T-helper 17 cell (primary cell): ENCODE measurements around the gene INIP. TPM values are rescaled to one million over a fixed set of nuclear protein-coding genes. Genes with fewer than 3 reads are reported as not detected.
"Not testable (repeated sequence)": the region's sequence is repeated elsewhere in the genome, so short reads cannot be mapped to it uniquely, and the experiment has no call there.

Experiments used
- ATAC-seq: fragments of 150-1000 bp; cut with Tn5 transposase; 2 replicates; pipeline ENCODE4 v1.10.0; 2021; ENCODE audit warnings: mild to moderate bottlenecking, moderate library complexity
- DNase-seq, 3 donors: peaks; one replicate each; pipeline versions ENCODE4 v3.0.0 to v3.0.0-alpha.2; 2020 to 2021
- H3K9me3 ChIP-seq: one replicate; pipeline ENCODE4 v1.7.0; 2013; ENCODE audit warnings: low read length, mild to moderate bottlenecking; ENCODE audit not compliant: control insufficient read depth, poor library complexity, severe bottlenecking
- H3K27ac Mint-ChIP-seq: one replicate; pipeline ENCODE4 v1.8.0; 2022; ENCODE audit warnings: mild to moderate bottlenecking, moderate library complexity, mixed read lengths
- H3K27me3 Mint-ChIP-seq: one replicate; pipeline ENCODE4 v1.8.0; 2022; ENCODE audit warnings: mixed read lengths
- H3K36me3 Mint-ChIP-seq: one replicate; pipeline ENCODE4 v1.8.0; 2022; ENCODE audit warnings: low read depth, mixed read lengths
- H3K4me1 Mint-ChIP-seq: one replicate; pipeline ENCODE4 v1.8.0; 2022; ENCODE audit warnings: mild to moderate bottlenecking, mixed read lengths
- H3K4me3 Mint-ChIP-seq: one replicate; pipeline ENCODE4 v1.8.0; 2022; ENCODE audit warnings: mild to moderate bottlenecking, moderate library complexity, mixed read lengths
- total RNA-seq, 4 donors: library from RNA in 2 of 4; stranded (reverse) in 2 of 4; gene quantifications; one replicate each; pipeline ENCODE4 v1.2.3 and lab custom pipeline; 2022 to 2026

The INIP gene
- total RNA-seq, 2 donors from 2014 or later: 13.6 to 15.5 TPM

DNA sequence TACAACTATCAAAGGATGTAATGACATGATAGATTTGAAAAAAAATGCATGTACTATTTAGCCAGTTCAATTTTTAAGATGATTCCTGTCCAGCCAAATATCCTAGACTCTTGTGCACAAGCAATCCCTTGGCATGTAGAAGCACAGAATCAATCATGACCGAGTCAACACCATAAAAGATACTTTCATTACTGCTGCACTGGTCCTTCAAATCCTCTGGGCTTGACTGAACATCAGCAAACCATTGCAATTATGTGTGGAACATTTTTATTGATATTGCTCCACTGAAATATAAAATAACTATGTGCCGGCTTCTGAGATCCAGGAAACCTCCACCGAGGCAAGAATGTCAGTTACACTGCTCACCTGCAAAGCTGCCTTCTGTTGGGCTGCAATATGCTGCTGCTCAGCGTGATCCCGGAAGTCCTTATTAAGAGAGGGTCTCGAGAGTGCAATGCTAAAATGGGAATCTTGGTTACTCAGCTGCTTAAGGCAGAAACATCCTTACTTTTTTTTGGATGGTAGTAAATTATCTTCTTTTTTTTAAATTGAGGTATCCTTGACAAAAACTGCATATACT lies 28.7 kb downstream of the INIP start:
- DNase-seq (no peak), ATAC-seq (no peak)
- H3K9me3 ChIP-seq: no peaks in the 10 kb centered on the region
- Mint-ChIP-seq H3K4me3 (no peak overlapping the region), H3K27ac (no peak overlapping the region), H3K4me1 (peaks cover 10% of the 10 kb centered on the region), H3K36me3 (peaks cover 20% of the 10 kb centered on the region), H3K27me3 (no peaks in the 10 kb centered on the region)

- DNase-seq: no peak
- H3K9me3 ChIP-seq: peaks cover 5% of the 10 kb centered on the region
- Mint-ChIP-seq H3K4me3 (no peak overlapping the region), H3K4me1 (peaks cover 3% of the 10 kb centered on the region), H3K27ac (no peak overlapping the region), H3K36me3 (peaks cover 7% of the 10 kb centered on the region), H3K27me3 (no peaks in the 10 kb centered on the region)
- no peak for ATAC-seq
These were observed 37.0 kb downstream of the INIP start for GRCh38 chr9:112680731-112681402.

GRCh38 chr9:112677040-112677439 lies 40.9 kb downstream of the INIP start:
- Mint-ChIP-seq H3K27me3 (no peaks in the 10 kb centered on the region), H3K27ac (no peak overlapping the region), H3K4me3 (no peak overlapping the region), H3K36me3 (peaks cover 2% of the 10 kb centered on the region), H3K4me1 (no peaks in the 10 kb centered on the region)
- no peak for DNase-seq
- H3K9me3 ChIP-seq: peaks cover 5% of the 10 kb centered on the region
- no peak for ATAC-seq

- H3K4me3 Mint-ChIP-seq, H3K36me3 Mint-ChIP-seq, H3K27ac Mint-ChIP-seq, H3K4me1 Mint-ChIP-seq, H3K9me3 ChIP-seq, DNase-seq, ATAC-seq, H3K27me3 Mint-ChIP-seq: not testable (repeated sequence)
These were observed 44.7 kb downstream of the INIP start for GRCh38 chr9:112673221-112673620.

GRCh38 chr9:112670991-112671625 lies 46.8 kb downstream of the INIP start:
- no peaks in the 10 kb centered on the region for H3K9me3 ChIP-seq
- no peak for ATAC-seq
- H3K4me1 Mint-ChIP-seq: no peaks in the 10 kb centered on the region
- DNase-seq: no peak
- no peak overlapping the region for H3K4me3 Mint-ChIP-seq
- H3K27me3 Mint-ChIP-seq: no peaks in the 10 kb centered on the region
- H3K36me3 Mint-ChIP-seq: no peaks in the 10 kb centered on the region
- H3K27ac Mint-ChIP-seq: no peak overlapping the region

- Mint-ChIP-seq H3K36me3 (no peaks in the 10 kb centered on the region), H3K27me3 (no peaks in the 10 kb centered on the region), H3K27ac (no peak overlapping the region), H3K4me1 (no peaks in the 10 kb centered on the region), H3K4me3 (no peak overlapping the region)
- H3K9me3 ChIP-seq: no peaks in the 10 kb centered on the region
- ATAC-seq: no peak
- DNase-seq: no peak
These were observed 48.6 kb downstream of the INIP start for GRCh38 chr9:112669326-112669725.

DNA sequence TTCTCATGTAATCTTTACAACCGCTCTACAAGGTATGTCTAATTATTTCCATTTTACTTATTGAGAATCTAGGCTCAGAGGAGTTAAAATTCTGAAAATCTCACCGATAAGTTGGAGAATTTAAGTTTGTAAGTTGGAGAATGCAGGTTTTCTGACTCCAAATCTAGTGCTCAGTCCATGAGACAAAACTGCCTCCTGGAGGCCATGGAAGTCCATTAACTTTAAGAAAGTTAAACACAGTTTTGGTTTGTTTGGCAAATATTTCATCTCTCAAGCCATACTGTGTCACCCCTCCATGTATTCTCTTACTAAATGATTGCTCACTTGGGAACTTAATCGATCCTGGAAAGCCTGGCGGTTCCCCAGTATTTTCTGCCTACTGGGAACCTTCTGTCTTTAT lies 52.6 kb downstream of the INIP start:
- Mint-ChIP-seq H3K4me1 (no peaks in the 10 kb centered on the region), H3K27me3 (no peaks in the 10 kb centered on the region), H3K36me3 (no peaks in the 10 kb centered on the region), H3K27ac (no peak overlapping the region), H3K4me3 (no peak overlapping the region)
- no peaks in the 10 kb centered on the region for H3K9me3 ChIP-seq
- ATAC-seq (no peak), DNase-seq (no peak)

GRCh38 chr9:112664531-112664930 lies 53.4 kb downstream of the INIP start:
- no peak for DNase-seq
- H3K27ac Mint-ChIP-seq: no peak overlapping the region
- no peak overlapping the region for H3K4me3 Mint-ChIP-seq
- no peaks in the 10 kb centered on the region for H3K36me3 Mint-ChIP-seq
- no peaks in the 10 kb centered on the region for H3K9me3 ChIP-seq
- ATAC-seq: no peak
- H3K4me1 Mint-ChIP-seq: no peaks in the 10 kb centered on the region
- no peaks in the 10 kb centered on the region for H3K27me3 Mint-ChIP-seq

- DNase-seq (no peak), ATAC-seq (no peak)
- H3K27me3 Mint-ChIP-seq: no peaks in the 10 kb centered on the region
- H3K4me3 Mint-ChIP-seq: no peak overlapping the region
- no peaks in the 10 kb centered on the region for H3K4me1 Mint-ChIP-seq
- H3K27ac Mint-ChIP-seq: no peak overlapping the region
- H3K9me3 ChIP-seq: no peaks in the 10 kb centered on the region
- H3K36me3 Mint-ChIP-seq: no peaks in the 10 kb centered on the region
These were observed 54.2 kb downstream of the INIP start for GRCh38 chr9:112663681-112664080.

- Mint-ChIP-seq H3K27ac (no peak overlapping the region), H3K36me3 (no peaks in the 10 kb centered on the region), H3K4me3 (no peak overlapping the region), H3K27me3 (no peaks in the 10 kb centered on the region), H3K4me1 (no peaks in the 10 kb centered on the region)
- no peaks in the 10 kb centered on the region for H3K9me3 ChIP-seq
- no peak for ATAC-seq
- DNase-seq: no peak
These were observed 58.0 kb downstream of the INIP start for GRCh38 chr9:112659906-112660305.

DNA sequence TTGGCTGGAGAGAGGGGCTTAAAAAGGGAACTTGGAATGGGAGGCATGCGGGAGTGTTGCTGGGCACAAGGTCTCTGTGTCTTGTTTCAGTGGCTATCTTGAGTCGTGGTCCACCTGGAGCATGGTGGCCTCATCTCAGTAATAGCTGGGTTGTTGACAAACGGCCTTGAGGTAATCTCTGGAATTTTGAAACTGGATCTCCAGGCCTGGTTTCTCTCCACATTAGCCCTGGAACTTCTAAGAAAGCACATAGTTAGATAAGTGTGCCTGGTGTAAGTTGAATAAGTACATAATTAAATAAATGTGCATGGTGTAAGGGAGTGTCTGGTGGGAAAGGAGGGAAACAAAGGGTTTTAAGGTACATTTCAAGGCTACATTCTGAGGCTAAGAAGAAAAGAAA lies 62.2 kb downstream of the INIP start:
- Mint-ChIP-seq H3K4me1 (no peaks in the 10 kb centered on the region), H3K27me3 (no peaks in the 10 kb centered on the region), H3K27ac (no peak overlapping the region), H3K4me3 (no peak overlapping the region), H3K36me3 (no peaks in the 10 kb centered on the region)
- no peak for DNase-seq
- no peaks in the 10 kb centered on the region for H3K9me3 ChIP-seq
- no peak for ATAC-seq

DNA sequence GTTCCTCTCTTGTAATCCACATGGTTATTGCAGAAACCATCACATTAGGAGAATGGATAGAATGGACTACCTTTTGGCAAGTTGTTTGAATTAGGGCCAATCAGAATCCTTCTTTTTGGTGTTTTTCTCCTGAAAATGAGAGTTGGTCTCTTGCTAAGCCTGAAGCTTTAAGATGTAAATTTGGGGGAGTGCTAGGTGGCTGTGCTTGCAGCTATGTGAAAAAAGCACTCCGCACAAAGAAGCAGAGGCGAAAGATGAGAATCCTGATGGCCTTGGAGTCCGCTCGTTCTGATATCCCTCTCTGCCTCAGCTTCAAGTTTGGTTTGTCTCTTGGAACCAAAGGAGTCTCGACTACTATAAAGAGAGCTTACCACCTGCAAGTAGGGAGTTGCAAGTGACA lies 63.6 kb downstream of the INIP start:
- no peaks in the 10 kb centered on the region for H3K9me3 ChIP-seq
- no peak overlapping the region for H3K4me3 Mint-ChIP-seq
- ATAC-seq: no peak
- DNase-seq: no peak
- no peaks in the 10 kb centered on the region for H3K27me3 Mint-ChIP-seq
- H3K36me3 Mint-ChIP-seq: no peaks in the 10 kb centered on the region
- H3K4me1 Mint-ChIP-seq: no peaks in the 10 kb centered on the region
- no peak overlapping the region for H3K27ac Mint-ChIP-seq

GRCh38 chr9:112648624-112649023 lies 69.3 kb downstream of the INIP start:
- ATAC-seq: no peak
- Mint-ChIP-seq H3K27me3 (no peaks in the 10 kb centered on the region), H3K36me3 (no peaks in the 10 kb centered on the region), H3K27ac (no peak overlapping the region), H3K4me1 (no peaks in the 10 kb centered on the region), H3K4me3 (no peak overlapping the region)
- no peak for DNase-seq
- H3K9me3 ChIP-seq: no peaks in the 10 kb centered on the region

DNA sequence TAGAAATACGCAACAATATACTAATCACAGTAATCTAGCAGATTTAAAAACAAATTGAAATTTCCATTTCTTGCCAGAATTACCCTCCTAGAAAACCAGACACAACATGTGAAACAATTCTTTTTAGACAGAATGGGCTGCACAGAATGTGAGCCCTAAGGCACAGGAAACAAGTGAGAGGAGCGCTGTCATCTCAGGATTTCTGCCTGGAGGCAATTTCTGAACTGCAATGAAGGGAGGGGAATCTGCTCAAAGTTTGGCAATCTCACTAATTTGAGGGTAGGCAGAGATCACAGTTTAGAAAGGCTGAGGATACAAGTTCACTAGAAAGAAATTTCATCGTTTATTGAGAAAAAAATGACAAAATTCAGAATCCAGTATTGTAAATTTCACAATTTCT lies 70.3 kb downstream of the INIP start:
- Mint-ChIP-seq H3K27me3 (no peaks in the 10 kb centered on the region), H3K36me3 (peaks cover 2% of the 10 kb centered on the region)

More for the DNA sequence above, 70.3 kb downstream of the INIP start:
- no peaks in the 10 kb centered on the region for H3K9me3 ChIP-seq
- Mint-ChIP-seq H3K27ac (no peak overlapping the region), H3K4me1 (peaks cover 2% of the 10 kb centered on the region), H3K4me3 (no peak overlapping the region)
- no peak for ATAC-seq
- no peak for DNase-seq
